Activated CD4-positive, alpha-beta T cell treated with anti-CD3 and anti-CD28 coated beads, Interleukin-2, amount 50 U/mL, for 16 hours (primary cell): ENCODE data around the gene TRAF3.
"Not testable (repeated sequence)": the region's sequence is repeated elsewhere in the genome, so short reads cannot be mapped to it uniquely, and the experiment has no call there.

Experiments
- DNase-seq: peaks from one replicate; pipeline ENCODE4 v3.0.0-alpha.2; 2020

The TRAF3 gene

GRCh38 chr14:102926104-102926503 lies 148.9 kb downstream of the TRAF3 start:
- DNase-seq: no peak

- not testable (repeated sequence) for DNase-seq
These were observed 149.6 kb downstream of the TRAF3 start for GRCh38 chr14:102926840-102927239.

GRCh38 chr14:102927346-102927877 lies 150.2 kb downstream of the TRAF3 start:
- no peak for DNase-seq

- no peak for DNase-seq
These were observed 150.7 kb downstream of the TRAF3 start for GRCh38 chr14:102927878-102928411.

GRCh38 chr14:102928412-102929240 lies 151.4 kb downstream of the TRAF3 start:
- DNase-seq: peak; percentile 43

GRCh38 chr14:102929241-102930137 lies 152.2 kb downstream of the TRAF3 start:
- DNase-seq: no peak

- no peak for DNase-seq
These were observed 153.0 kb downstream of the TRAF3 start for GRCh38 chr14:102930138-102930752.

GRCh38 chr14:102930753-102931579 lies 153.7 kb downstream of the TRAF3 start:
- DNase-seq: no peak

- no peak for DNase-seq
These were observed 154.5 kb downstream of the TRAF3 start for GRCh38 chr14:102931580-102932285.

GRCh38 chr14:102932484-102933248 lies 155.4 kb downstream of the TRAF3 start:
- no peak for DNase-seq

- DNase-seq: no peak
These were observed 156.5 kb downstream of the TRAF3 start for GRCh38 chr14:102933618-102934231.

GRCh38 chr14:102935756-102936155 lies 158.5 kb downstream of the TRAF3 start:
- DNase-seq: no peak

GRCh38 chr14:102937331-102938175 lies 160.3 kb downstream of the TRAF3 start:
- DNase-seq: no peak

- no peak for DNase-seq
These were observed 160.9 kb downstream of the TRAF3 start for GRCh38 chr14:102938191-102938590.

- no peak for DNase-seq
These were observed 162.1 kb downstream of the TRAF3 start for GRCh38 chr14:102939329-102939728.

GRCh38 chr14:102939820-102940561 lies 162.7 kb downstream of the TRAF3 start:
- no peak for DNase-seq

- no peak for DNase-seq
These were observed 163.6 kb downstream of the TRAF3 start for GRCh38 chr14:102940729-102941362.
